Ishikawa (cell line): ENCODE data around the gene MAGI2.

Experiments used
- CEBPB ChIP-seq: IDR thresholded peaks from 2 replicates; pipeline ENCODE4 v1.6.1; 2012
- CREB1 ChIP-seq: IDR thresholded peaks from 2 replicates; pipeline ENCODE4 v1.6.1; 2012; ENCODE audit warnings: low read depth
- EGR1 ChIP-seq: IDR thresholded peaks from 2 replicates; pipeline ENCODE4 v1.6.1; 2012
- EP300 ChIP-seq: IDR thresholded peaks from 2 replicates; pipeline ENCODE4 v1.6.1; 2012; ENCODE audit warnings: borderline replicate concordance
- FOXM1 ChIP-seq: IDR thresholded peaks from 2 replicates; pipeline ENCODE4 v1.6.1; 2012; ENCODE audit warnings: low read depth, borderline replicate concordance
- MAX ChIP-seq: IDR thresholded peaks from 2 replicates; pipeline ENCODE4 v1.6.1; 2012
- NFIC ChIP-seq: IDR thresholded peaks from 2 replicates; pipeline ENCODE4 v1.6.1; 2012
- RAD21 ChIP-seq: IDR thresholded peaks from 2 replicates; pipeline ENCODE4 v1.6.1; 2012; ENCODE audit warnings: low read depth
- TAF1 ChIP-seq: IDR thresholded peaks from 2 replicates; pipeline ENCODE4 v1.6.1; 2012; ENCODE audit warnings: low read depth, mild to moderate bottlenecking
- TCF12 ChIP-seq: IDR thresholded peaks from 2 replicates; pipeline ENCODE4 v1.6.1; 2012; ENCODE audit warnings: low read depth
- TEAD4 ChIP-seq: IDR thresholded peaks from 2 replicates; pipeline ENCODE4 v1.6.1; 2012
- YY1 ChIP-seq: IDR thresholded peaks from 2 replicates; pipeline ENCODE4 v1.6.1; 2012; ENCODE audit warnings: low read depth
- ZBTB7A ChIP-seq: IDR thresholded peaks from 2 replicates; pipeline ENCODE4 v1.6.1; 2012; ENCODE audit warnings: low read depth
- TF ChIP-seq, protein P1 (sequence below): IDR thresholded peaks from 2 replicates; pipeline ENCODE4 v1.6.1; 2012; ENCODE audit warnings: low read depth, mild to moderate bottlenecking
- TF ChIP-seq, protein P2 (sequence below): IDR thresholded peaks from 2 replicates; pipeline ENCODE4 v1.6.1; 2012

MAGI2 gene

DNA sequence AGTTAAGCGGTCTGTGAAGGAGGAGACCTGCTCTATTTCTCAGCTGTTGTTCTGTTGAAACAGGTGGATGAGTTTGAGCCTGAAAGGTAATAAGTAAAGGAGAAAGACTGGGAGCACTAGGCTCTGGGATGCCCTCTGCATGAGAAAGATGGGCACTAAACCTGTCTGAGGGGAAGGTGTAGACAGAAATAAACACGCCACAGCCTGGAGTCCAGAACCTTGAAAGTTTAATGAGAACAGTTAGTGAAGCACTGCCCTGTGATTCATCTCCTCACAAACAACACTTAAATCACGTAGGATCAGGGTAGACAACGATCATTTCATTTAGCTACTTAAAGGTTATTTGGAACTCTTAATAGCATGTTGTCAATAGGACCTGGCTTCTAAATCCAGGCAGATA is 1461.8 kb downstream of the MAGI2 start:
- TF ChIP-seq TEAD4 (no peak), TCF12 (no peak), NFIC (no peak), ZBTB7A (no peak), EGR1 (no peak), CEBPB (no peak), RAD21 (no peak), TAF1 (no peak), YY1 (no peak), EP300 (no peak), CREB1 (no peak)
- TF ChIP-seq, protein P1, sequence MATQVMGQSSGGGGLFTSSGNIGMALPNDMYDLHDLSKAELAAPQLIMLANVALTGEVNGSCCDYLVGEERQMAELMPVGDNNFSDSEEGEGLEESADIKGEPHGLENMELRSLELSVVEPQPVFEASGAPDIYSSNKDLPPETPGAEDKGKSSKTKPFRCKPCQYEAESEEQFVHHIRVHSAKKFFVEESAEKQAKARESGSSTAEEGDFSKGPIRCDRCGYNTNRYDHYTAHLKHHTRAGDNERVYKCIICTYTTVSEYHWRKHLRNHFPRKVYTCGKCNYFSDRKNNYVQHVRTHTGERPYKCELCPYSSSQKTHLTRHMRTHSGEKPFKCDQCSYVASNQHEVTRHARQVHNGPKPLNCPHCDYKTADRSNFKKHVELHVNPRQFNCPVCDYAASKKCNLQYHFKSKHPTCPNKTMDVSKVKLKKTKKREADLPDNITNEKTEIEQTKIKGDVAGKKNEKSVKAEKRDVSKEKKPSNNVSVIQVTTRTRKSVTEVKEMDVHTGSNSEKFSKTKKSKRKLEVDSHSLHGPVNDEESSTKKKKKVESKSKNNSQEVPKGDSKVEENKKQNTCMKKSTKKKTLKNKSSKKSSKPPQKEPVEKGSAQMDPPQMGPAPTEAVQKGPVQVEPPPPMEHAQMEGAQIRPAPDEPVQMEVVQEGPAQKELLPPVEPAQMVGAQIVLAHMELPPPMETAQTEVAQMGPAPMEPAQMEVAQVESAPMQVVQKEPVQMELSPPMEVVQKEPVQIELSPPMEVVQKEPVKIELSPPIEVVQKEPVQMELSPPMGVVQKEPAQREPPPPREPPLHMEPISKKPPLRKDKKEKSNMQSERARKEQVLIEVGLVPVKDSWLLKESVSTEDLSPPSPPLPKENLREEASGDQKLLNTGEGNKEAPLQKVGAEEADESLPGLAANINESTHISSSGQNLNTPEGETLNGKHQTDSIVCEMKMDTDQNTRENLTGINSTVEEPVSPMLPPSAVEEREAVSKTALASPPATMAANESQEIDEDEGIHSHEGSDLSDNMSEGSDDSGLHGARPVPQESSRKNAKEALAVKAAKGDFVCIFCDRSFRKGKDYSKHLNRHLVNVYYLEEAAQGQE, result no peak
- TF ChIP-seq, protein P2, sequence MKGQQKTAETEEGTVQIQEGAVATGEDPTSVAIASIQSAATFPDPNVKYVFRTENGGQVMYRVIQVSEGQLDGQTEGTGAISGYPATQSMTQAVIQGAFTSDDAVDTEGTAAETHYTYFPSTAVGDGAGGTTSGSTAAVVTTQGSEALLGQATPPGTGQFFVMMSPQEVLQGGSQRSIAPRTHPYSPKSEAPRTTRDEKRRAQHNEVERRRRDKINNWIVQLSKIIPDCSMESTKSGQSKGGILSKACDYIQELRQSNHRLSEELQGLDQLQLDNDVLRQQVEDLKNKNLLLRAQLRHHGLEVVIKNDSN, result no peak

DNA sequence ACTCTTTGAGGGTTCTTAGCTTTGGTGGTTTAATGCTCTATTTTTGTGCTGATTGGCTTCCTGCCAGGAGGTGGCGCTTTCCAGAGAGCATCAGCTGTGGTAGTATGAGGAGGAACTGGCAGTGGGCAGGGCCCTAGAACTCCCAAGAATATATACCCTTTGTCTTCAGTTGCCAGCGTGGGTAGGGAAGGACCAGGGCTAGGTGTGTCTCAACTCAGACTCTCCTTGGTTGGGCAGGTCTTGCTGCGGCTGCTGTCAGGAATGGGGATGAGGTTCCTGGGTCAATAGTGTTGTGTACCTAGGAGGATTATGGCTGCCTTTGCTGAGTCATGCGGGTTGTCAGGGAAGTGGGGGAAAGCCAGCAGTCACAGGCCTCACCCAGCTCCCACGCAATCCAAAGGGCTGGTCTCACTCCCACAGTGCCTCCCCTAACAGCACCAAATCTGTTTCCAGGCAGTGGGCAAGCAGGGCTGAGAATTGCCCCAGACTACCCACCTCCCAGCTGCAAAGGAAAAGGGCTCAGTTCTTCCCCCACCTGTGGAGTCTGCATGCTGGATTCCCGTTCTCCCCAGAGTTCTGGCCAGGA is 1463.4 kb downstream of the MAGI2 start:
- TF ChIP-seq CEBPB (no peak), FOXM1 (no peak), YY1 (no peak), RAD21 (no peak), EGR1 (no peak), TCF12 (no peak), ZBTB7A (no peak), EP300 (no peak), TEAD4 (no peak), NFIC (no peak), MAX (no peak), CREB1 (no peak), TAF1 (no peak)
- TF ChIP-seq, protein P2, result no peak
- TF ChIP-seq, protein P1, result no peak

- TF ChIP-seq, protein P2, result no peak
- TF ChIP-seq TAF1 (no peak), TCF12 (no peak), MAX (no peak), EGR1 (no peak)
- TF ChIP-seq, protein P1, result no peak
Observed at GRCh38 chr7:77985974-77986339, 1467.5 kb downstream of the MAGI2 start.

DNA sequence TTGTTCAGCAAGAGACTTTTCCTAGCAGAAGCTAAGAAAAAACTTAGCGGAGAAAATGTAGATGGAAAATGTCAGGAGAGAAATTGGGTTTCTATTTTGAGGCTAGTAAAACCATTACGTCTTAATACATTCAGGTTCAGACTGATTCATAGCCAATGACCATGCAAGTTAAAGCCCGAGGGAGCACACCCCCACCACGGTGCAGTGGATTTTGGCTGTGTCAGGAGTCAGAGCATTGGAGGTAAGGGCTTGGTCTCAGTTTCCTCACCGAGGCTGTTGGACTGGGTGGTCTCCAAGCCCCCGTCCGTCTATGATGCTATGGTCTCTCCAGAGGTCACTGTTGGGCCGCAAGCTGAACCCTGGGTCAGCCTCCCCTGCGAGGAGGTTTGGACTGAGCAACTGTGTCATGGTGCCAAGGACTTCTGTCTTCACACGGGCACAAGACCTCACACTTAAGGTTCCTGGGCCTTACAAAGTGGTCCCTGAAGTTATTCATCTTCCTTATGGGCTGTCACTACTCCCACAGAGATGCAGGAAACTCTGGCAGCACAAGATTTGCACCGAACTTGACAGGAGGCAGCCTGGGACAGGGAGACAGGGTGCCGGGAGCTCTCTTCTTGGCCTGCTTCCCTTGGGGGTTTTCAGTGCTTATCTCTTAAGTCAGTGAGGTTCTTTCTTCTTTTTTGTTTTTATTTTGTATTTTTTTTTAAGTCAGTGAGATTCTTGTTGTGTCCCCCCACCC is 1468.1 kb downstream of the MAGI2 start:
- TF ChIP-seq CEBPB (no peak), RAD21 (no peak), CREB1 (no peak), TCF12 (no peak), EP300 (no peak), ZBTB7A (no peak), NFIC (no peak), TAF1 (no peak), FOXM1 (no peak), TEAD4 (no peak), YY1 (no peak), MAX (no peak), EGR1 (no peak)
- TF ChIP-seq, protein P1, result no peak
- TF ChIP-seq, protein P2, result no peak
